B cell (primary cell): Measurements from ENCODE around the gene AMFR. TPM values are rescaled to one million over a fixed set of nuclear protein-coding genes. Genes with fewer than 3 reads are reported as not detected.

Source experiments
- ATAC-seq: fragments of 200-7000 bp; cut with Tn5 transposase; one replicate; pipeline ENCODE4 v1.10.0; 2021; ENCODE audit warnings: low read depth, mild to moderate bottlenecking, moderate number of reproducible peaks, moderate library complexity
- CTCF ChIA-PET: fragments of 350-600 bp; sonication (Branson Sonifier 250); formaldehyde crosslinking; loops from one replicate; lab custom pipeline; 2021; ENCODE audit warnings: antibody characterized with exemption, inconsistent platforms; lab: Charles Lee
- POLR2A ChIA-PET: fragments of 350-600 bp; sonication (Branson Sonifier 250); formaldehyde crosslinking; loops from one replicate; lab custom pipeline; 2021; ENCODE audit warnings: antibody characterized with exemption; lab: Charles Lee
- DNase-seq: peaks from one replicate; pipeline ENCODE4 v3.0.0; 2013
- H2AFZ ChIP-seq: 2 replicates; pipeline ENCODE4 v1.6.1; 2012; ENCODE audit warnings: mild to moderate bottlenecking, low read depth, low read length; ENCODE audit not compliant: insufficient read depth, poor library complexity, severe bottlenecking
- H3K27ac ChIP-seq, 2 donors: 1 replicate in 1 of 2; 2 replicates in 1 of 2; pipeline ENCODE4 v1.5.1; 2012 to 2013; ENCODE audit warnings: low read length in 2 of 2, mild to moderate bottlenecking in 2 of 2, moderate library complexity in 1 of 2
- H3K27me3 ChIP-seq, 4 experiments: fragments of 200-600 bp in 1 of 4; sonication (generic) in 1 of 4; replicated peaks in 1 of 4; 1 replicate in 2 of 4; 2 replicates in 2 of 4; pipeline versions ENCODE4 v1.6.1 to v1.7.0; 2013 to 2016; ENCODE audit warnings: low read length in 3 of 4, mild to moderate bottlenecking in 2 of 4, mixed read lengths in 1 of 4, moderate library complexity in 1 of 4; ENCODE audit not compliant: insufficient read depth in 4 of 4, control insufficient read depth in 3 of 4; ENCODE audit errors: control extremely low read depth in 1 of 4
- H3K36me3 ChIP-seq, 2 experiments: replicated peaks in 1 of 2; 1 replicate in 1 of 2; 2 replicates in 1 of 2; pipeline versions ENCODE4 v1.6.1 to v1.7.1; 2013; ENCODE audit warnings: low read length in 1 of 2; ENCODE audit not compliant: insufficient read depth in 2 of 2, control insufficient read depth in 1 of 2; ENCODE audit errors: control extremely low read depth in 1 of 2, extremely low read depth in 1 of 2
- H3K4me1 ChIP-seq, 2 donors: fragments of 200-600 bp in 1 of 2; sonication (generic) in 1 of 2; 1 replicate in 1 of 2; 2 replicates in 1 of 2; pipeline versions ENCODE4 v1.5.1 to v1.6.1; 2013 to 2017; ENCODE audit warnings: low read length in 2 of 2; ENCODE audit not compliant: control insufficient read depth in 2 of 2, insufficient read depth in 2 of 2
- H3K4me2 ChIP-seq: replicated peaks from 2 replicates; pipeline ENCODE3; 2012; ENCODE audit warnings: mild to moderate bottlenecking, low read depth, low read length; ENCODE audit not compliant: poor library complexity, severe bottlenecking
- H3K4me3 ChIP-seq, 5 experiments: fragments of 200-600 bp in 1 of 5; sonication (generic) in 1 of 5; 1 replicate in 3 of 5; 2 replicates in 2 of 5; pipeline versions ENCODE4 v1.5.1 to v1.7.0; 2011 to 2016; ENCODE audit warnings: low read length in 4 of 5, mild to moderate bottlenecking in 4 of 5, low read depth in 2 of 5, control low read depth in 1 of 5, moderate library complexity in 1 of 5; ENCODE audit not compliant: insufficient read depth in 1 of 5; ENCODE audit errors: control extremely low read depth in 1 of 5, extremely low read depth in 1 of 5
- H3K79me2 ChIP-seq: fragments of 200-600 bp; sonication (generic); one replicate; pipeline ENCODE4 v1.6.0; 2016; ENCODE audit warnings: low read length; ENCODE audit not compliant: control insufficient read depth, insufficient read depth
- H3K9ac ChIP-seq: fragments of 200-600 bp; sonication (generic); 2 replicates; pipeline ENCODE4 v1.6.1; 2017; ENCODE audit warnings: mild to moderate bottlenecking, low read length, moderate library complexity
- H3K9me3 ChIP-seq, 3 donors: one replicate each; pipeline versions ENCODE4 v1.6.1 to v1.7.1; 2013; ENCODE audit warnings: low read length in 2 of 3; ENCODE audit not compliant: control insufficient read depth in 2 of 3, insufficient read depth in 1 of 3; ENCODE audit errors: control extremely low read depth in 1 of 3
- H4K20me1 ChIP-seq: 2 replicates; pipeline ENCODE4 v1.6.0; 2012; ENCODE audit warnings: mild to moderate bottlenecking, low read length; ENCODE audit not compliant: insufficient read depth, control insufficient read depth, poor library complexity, severe bottlenecking
- H3K27ac Mint-ChIP-seq: one replicate; pipeline ENCODE4 v1.8.0; 2021; ENCODE audit warnings: mixed read lengths
- H3K27me3 Mint-ChIP-seq: one replicate; pipeline ENCODE4 v1.8.0; 2021; ENCODE audit warnings: mixed read lengths
- H3K4me1 Mint-ChIP-seq: one replicate; pipeline ENCODE4 v1.8.0; 2021; ENCODE audit warnings: mixed read lengths
- H3K4me3 Mint-ChIP-seq: one replicate; pipeline ENCODE4 v1.8.0; 2021; ENCODE audit warnings: mixed read lengths
- H3K9me3 Mint-ChIP-seq: one replicate; pipeline ENCODE4 v1.8.0; 2022; ENCODE audit warnings: mixed read lengths; ENCODE audit not compliant: insufficient read depth
- CTCF ChIP-seq: fragments of 200-600 bp; IDR thresholded peaks from one replicate; pipeline ENCODE4 v1.8.0; 2022; ENCODE audit warnings: antibody characterized with exemption, mild to moderate bottlenecking
- EZH2 ChIP-seq: IDR thresholded peaks from 2 replicates; pipeline ENCODE4 v1.6.1; 2012; ENCODE audit warnings: borderline replicate concordance, low read depth, mild to moderate bottlenecking, moderate library complexity, low read length; ENCODE audit not compliant: insufficient read depth, poor library complexity, severe bottlenecking
- WGBS: methylation state at CpG from one replicate; pipeline ENCODE4 v1.1.5; 2013; ENCODE audit warnings: missing lambda C conversion rate; ENCODE audit not compliant: insufficient coverage; 5-methylcytosine and 5-hydroxymethylcytosine counted together
- intact Hi-C: fragments of 100-400 bp; cut with micrococcal nuclease; formaldehyde crosslinking; loops from one replicate; pipeline ENCODE4 v1.10.0; 2022
- polyA plus RNA-seq: library from polyadenylated mRNA; depleted of rRNA; stranded (reverse); fragments of >200 nt; gene quantifications from 2 replicates; pipeline ENCODE4 v1.2.3, GENCODE V29; 2012
- total RNA-seq, 2 donors: library from RNA; stranded (reverse); fragments of 120-200 nt in 1 of 2; gene quantifications; 1 replicate in 1 of 2; 2 replicates in 1 of 2; pipeline versions ENCODE4 v1.2.3 to v1.2.4, GENCODE V29; 2013 to 2022

The AMFR gene
- total and polyA plus RNA-seq, 2 donors (not counting 1 experiment from before 2014, with no cell fraction given): 118 to 225 TPM

DNA sequence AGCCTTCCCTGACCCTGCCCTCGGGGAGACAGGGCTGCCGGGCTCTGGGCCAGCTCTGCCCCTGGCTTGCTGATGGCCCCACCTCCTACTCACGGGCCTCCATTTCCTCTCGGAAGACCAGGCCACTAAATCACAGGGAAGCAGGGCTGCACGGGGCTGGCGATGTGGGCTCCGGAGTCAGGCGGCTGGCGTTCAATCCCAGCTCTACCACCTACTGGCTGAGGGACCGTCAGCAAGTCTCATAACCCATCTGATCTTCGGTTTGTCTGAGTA, 113.4 kb downstream of the AMFR start:
- no peaks in the 10 kb centered on the region for H3K4me1 ChIP-seq
- peaks cover 9% of the 10 kb centered on the region for H3K27me3 Mint-ChIP-seq
- H4K20me1 ChIP-seq: no peaks in the 10 kb centered on the region
- WGBS: 67% methylated on average over 10 of the region's 11 CpGs
- POLR2A ChIA-PET: no interaction called here
- ATAC-seq (no peak), DNase-seq (no peak)
- no peak overlapping the region for H3K27ac Mint-ChIP-seq
- H3K9me3 ChIP-seq: no peaks in the 10 kb centered on the region
- no peaks in the 10 kb centered on the region for H3K4me1 Mint-ChIP-seq
- H3K4me3 ChIP-seq: no peak overlapping the region
- CTCF ChIA-PET: interaction anchor here (1.2 kb wide), 1 partner anchor 9 kb away, joined by 3 read pairs; no protein-coding TSS in a partner anchor
- no peak overlapping the region for H2AFZ ChIP-seq
- H3K4me2 ChIP-seq: no peak overlapping the region
- H3K4me3 Mint-ChIP-seq: no peak overlapping the region
- no peak for TF ChIP-seq CTCF
- TF ChIP-seq EZH2: no peak
- H3K9ac ChIP-seq: no peak overlapping the region
- H3K36me3 ChIP-seq: no peaks in the 10 kb centered on the region
- intact Hi-C loops: no loop called here
- no peaks in the 10 kb centered on the region for H3K79me2 ChIP-seq
- H3K9me3 Mint-ChIP-seq: no peaks in the 10 kb centered on the region
- H3K27ac ChIP-seq: no peak overlapping the region
- H3K27me3 ChIP-seq: peaks cover 0 to 5% (median 0%) of the 10 kb centered on the region in 4 experiments

Other genes with a start within 250 kb of the AMFR start
- 3.7 and 5.1 TPM in 2 replicates for gene GNAO1, start 234.1 kb downstream of the AMFR start, total RNA-seq
- 0.13 and 0.26 TPM in 2 replicates for gene GNAO1, start 234.1 kb downstream of the AMFR start, polyA plus RNA-seq
- gene NUDT21, start 25.8 kb upstream of the AMFR start, total RNA-seq: 85.5 and 89.4 TPM in 2 replicates
- 25.0 and 27.3 TPM in 2 replicates for gene NUDT21, start 25.8 kb upstream of the AMFR start, polyA plus RNA-seq
- 28.7 and 30.9 TPM in 2 replicates for gene OGFOD1, start 26.0 kb upstream of the AMFR start, total RNA-seq
- gene OGFOD1, start 26.0 kb upstream of the AMFR start, polyA plus RNA-seq: 6.0 and 8.4 TPM in 2 replicates
- 63.4 and 69.6 TPM in 2 replicates for gene BBS2, start 94.5 kb upstream of the AMFR start, total RNA-seq
- gene BBS2, start 94.5 kb upstream of the AMFR start, polyA plus RNA-seq: 49.4 and 70.8 TPM in 2 replicates
- not detected in 2 replicates for gene MT4, start 139.5 kb upstream of the AMFR start, total RNA-seq
- gene MT4, start 139.5 kb upstream of the AMFR start, polyA plus RNA-seq: not detected in 2 replicates
- not detected in 2 replicates for gene MT3, start 164.0 kb upstream of the AMFR start, total RNA-seq
- not detected in 2 replicates for gene MT3, start 164.0 kb upstream of the AMFR start, polyA plus RNA-seq
- 6.7 and 14.4 TPM in 2 replicates for gene MT2A, start 183.0 kb upstream of the AMFR start, total RNA-seq
- gene MT2A, start 183.0 kb upstream of the AMFR start, polyA plus RNA-seq: 1.1 and 3.1 TPM in 2 replicates
- gene MT1E, start 200.2 kb upstream of the AMFR start, total RNA-seq: not detected in 2 replicates
- 0.32 and 3.1 TPM in 2 replicates for gene MT1E, start 200.2 kb upstream of the AMFR start, polyA plus RNA-seq
- not detected in 2 replicates for gene MT1M, start 207.1 kb upstream of the AMFR start, total RNA-seq
- gene MT1M, start 207.1 kb upstream of the AMFR start, polyA plus RNA-seq: not detected in 2 replicates
- not detected in 2 replicates for gene MT1A, start 213.1 kb upstream of the AMFR start, total RNA-seq
- not detected in 2 replicates for gene MT1A, start 213.1 kb upstream of the AMFR start, polyA plus RNA-seq
- not detected in 2 replicates for gene MT1B, start 226.3 kb upstream of the AMFR start, total RNA-seq
- gene MT1B, start 226.3 kb upstream of the AMFR start, polyA plus RNA-seq: not detected in 2 replicates
- gene MT1F, start 232.4 kb upstream of the AMFR start, total RNA-seq: 4.3 and 7.6 TPM in 2 replicates
- 2.2 and 5.3 TPM in 2 replicates for gene MT1F, start 232.4 kb upstream of the AMFR start, polyA plus RNA-seq
- not detected in 2 replicates for gene MT1G, start 242.5 kb upstream of the AMFR start, total RNA-seq
- gene MT1G, start 242.5 kb upstream of the AMFR start, polyA plus RNA-seq: not detected in 2 replicates
- gene MT1H, start 244.3 kb upstream of the AMFR start, total RNA-seq: not detected in 2 replicates
- gene MT1H, start 244.3 kb upstream of the AMFR start, polyA plus RNA-seq: not detected in 2 replicates